Endometrium (tissue), 2 donors: ENCODE data around the gene HDHD3.
"Not testable (repeated sequence)": the region's sequence is repeated elsewhere in the genome, so short reads cannot be mapped to it uniquely, and the experiment has no call there.

Experiments used
- FAIRE-seq: peaks from 2 replicates; lab custom pipeline; 2012; peaks lifted over from hg19 to GRCh38; lab: Jason Lieb, UNC
- donor health status: control.
- donor health status: control.

HDHD3 gene

GRCh38 chr9:113376634-113377567 lies at the start of gene HDHD3:
Gene HDHD3 (minus strand): TSS chr9:113376986. CDS start chr9:113374354, 2,632 bp downstream.
- FAIRE-seq, result no peak

- FAIRE-seq, result no peak
Observed at GRCh38 chr9:113425072-113425471, 48.3 kb upstream of the HDHD3 start.

GRCh38 chr9:113421726-113422125 lies 44.9 kb upstream of the HDHD3 start:
- no peak for FAIRE-seq

- FAIRE-seq, result no peak
Observed at GRCh38 chr9:113417370-113417769, 40.6 kb upstream of the HDHD3 start.

- FAIRE-seq, result no peak
Observed at GRCh38 chr9:113416149-113416721, 39.4 kb upstream of the HDHD3 start.

GRCh38 chr9:113410207-113410864 lies 33.5 kb upstream of the HDHD3 start, which contains the start of the genes C9orf43 and POLE3:
Gene C9orf43 (plus strand): TSS chr9:113410747. CDS start chr9:113413494, 2,747 bp downstream.
Gene POLE3 (minus strand): TSS chr9:113410675. CDS start chr9:113410293, 382 bp downstream.
- FAIRE-seq, result peak; percentile 8

GRCh38 chr9:113409883-113410206 lies 33.1 kb upstream of the HDHD3 start:
- no peak for FAIRE-seq

GRCh38 chr9:113409481-113409880 lies 32.7 kb upstream of the HDHD3 start:
- no peak for FAIRE-seq

- FAIRE-seq, result not testable (repeated sequence)
Observed at GRCh38 chr9:113406873-113407511, 30.2 kb upstream of the HDHD3 start.

- FAIRE-seq, result not testable (repeated sequence)
Observed at GRCh38 chr9:113406353-113406752, 29.6 kb upstream of the HDHD3 start.

GRCh38 chr9:113403646-113404045 lies 26.9 kb upstream of the HDHD3 start:
- FAIRE-seq, result no peak

GRCh38 chr9:113401027-113401792 lies 24.4 kb upstream of the HDHD3 start, which contains the start of gene ALAD:
Gene ALAD (minus strand): TSS chr9:113401284. CDS start chr9:113393559, 7,725 bp downstream.
- FAIRE-seq, result peak; percentile 96

GRCh38 chr9:113399646-113400200 lies 22.9 kb upstream of the HDHD3 start:
- FAIRE-seq, result no peak

GRCh38 chr9:113398796-113399195 lies 22.0 kb upstream of the HDHD3 start:
- FAIRE-seq, result no peak

- no peak for FAIRE-seq
Observed at GRCh38 chr9:113397203-113397631, 20.4 kb upstream of the HDHD3 start.

GRCh38 chr9:113395000-113395861 lies 18.4 kb upstream of the HDHD3 start:
- no peak for FAIRE-seq

GRCh38 chr9:113393281-113393680 lies 16.5 kb upstream of the HDHD3 start:
- FAIRE-seq, result no peak

- no peak for FAIRE-seq
Observed at GRCh38 chr9:113391917-113392316, 15.1 kb upstream of the HDHD3 start.

GRCh38 chr9:113390192-113390960 lies 13.6 kb upstream of the HDHD3 start:
- no peak for FAIRE-seq
